ENCODE measurements around the gene PHF13.

PHF13 gene

DNA sequence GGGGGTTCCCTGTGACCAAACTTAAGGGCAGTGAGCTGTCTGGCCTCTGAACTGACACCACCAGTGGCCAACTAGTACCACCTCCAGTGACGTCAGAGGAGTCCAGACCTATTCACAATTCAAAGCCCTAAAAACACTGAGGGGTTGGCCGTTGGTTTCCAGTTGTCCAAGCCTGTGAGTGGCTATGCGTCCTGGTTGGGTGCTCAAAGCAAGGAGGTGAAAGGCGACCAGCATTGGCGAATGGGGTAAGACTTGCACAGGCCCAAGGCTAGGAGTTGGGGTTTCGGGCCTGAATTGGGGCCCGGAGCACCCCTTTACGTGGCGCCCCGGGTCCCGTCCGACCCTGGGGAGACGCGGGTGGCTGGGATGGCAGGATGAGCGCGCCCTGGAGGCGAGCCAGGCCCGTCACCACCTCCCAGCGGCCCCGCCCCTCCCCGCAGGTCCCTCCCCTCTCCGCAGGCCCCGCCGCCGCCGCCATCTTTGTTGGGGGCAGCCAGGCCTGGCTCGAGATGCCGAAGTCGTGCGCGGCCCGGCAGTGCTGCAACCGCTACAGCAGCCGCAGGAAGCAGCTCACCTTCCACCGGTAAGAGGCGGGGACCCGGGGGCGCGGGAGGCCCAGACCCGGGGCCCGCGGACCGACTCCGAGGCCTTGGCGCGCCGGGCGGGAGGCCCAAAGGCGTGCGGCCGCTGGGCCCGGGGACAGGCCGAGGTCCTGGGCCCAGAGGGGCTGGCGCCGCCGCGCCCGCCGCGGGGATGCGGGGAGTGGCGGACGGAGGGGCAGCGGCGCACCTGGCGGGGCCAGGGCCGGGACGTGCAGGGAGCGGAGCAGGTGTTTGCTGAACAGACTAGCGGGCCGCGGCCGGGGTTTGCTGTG, 11.4 kb downstream of the PHF13 start, which contains the start of gene THAP3:
TSS of gene THAP3 (plus strand) at position 159 of the 874 bp plus-strand sequence. CDS start at position 510, 351 bp downstream.
- Histone ChIP-seq H3K4me1 (peaks cover 0 to 52% (median 21%) of the 10 kb centered on the region in 4 donors), H3K27me3 (no peaks in the 10 kb centered on the region), H3K36me3 (peaks cover 35 to 58% (median 51%) of the 10 kb centered on the region in 3 donors), H3K9me3 (no peaks in the 10 kb centered on the region), H3K27ac (peak within 1 kb of the TSS; percentile 87 to 93), H3K4me3 (peak within 1 kb of the TSS; percentile 81 to 83)
- intact Hi-C loops (cut with DNase I; ENCODE audit: low total_unique reads), result no loop called here
- TF ChIP-seq, protein P1, sequence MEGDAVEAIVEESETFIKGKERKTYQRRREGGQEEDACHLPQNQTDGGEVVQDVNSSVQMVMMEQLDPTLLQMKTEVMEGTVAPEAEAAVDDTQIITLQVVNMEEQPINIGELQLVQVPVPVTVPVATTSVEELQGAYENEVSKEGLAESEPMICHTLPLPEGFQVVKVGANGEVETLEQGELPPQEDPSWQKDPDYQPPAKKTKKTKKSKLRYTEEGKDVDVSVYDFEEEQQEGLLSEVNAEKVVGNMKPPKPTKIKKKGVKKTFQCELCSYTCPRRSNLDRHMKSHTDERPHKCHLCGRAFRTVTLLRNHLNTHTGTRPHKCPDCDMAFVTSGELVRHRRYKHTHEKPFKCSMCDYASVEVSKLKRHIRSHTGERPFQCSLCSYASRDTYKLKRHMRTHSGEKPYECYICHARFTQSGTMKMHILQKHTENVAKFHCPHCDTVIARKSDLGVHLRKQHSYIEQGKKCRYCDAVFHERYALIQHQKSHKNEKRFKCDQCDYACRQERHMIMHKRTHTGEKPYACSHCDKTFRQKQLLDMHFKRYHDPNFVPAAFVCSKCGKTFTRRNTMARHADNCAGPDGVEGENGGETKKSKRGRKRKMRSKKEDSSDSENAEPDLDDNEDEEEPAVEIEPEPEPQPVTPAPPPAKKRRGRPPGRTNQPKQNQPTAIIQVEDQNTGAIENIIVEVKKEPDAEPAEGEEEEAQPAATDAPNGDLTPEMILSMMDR (IDR thresholded peaks at IDR 0.05), result no peak
- peak; percentile 76 to 92 for DNase-seq

GRCh38 chr1:6625584-6626149, 12.1 kb downstream of the PHF13 start:
- Histone ChIP-seq H3K27me3 (no peaks in the 10 kb centered on the region), H3K4me1 (peaks cover 0 to 52% (median 21%) of the 10 kb centered on the region in 4 donors), H3K9me3 (no peaks in the 10 kb centered on the region), H3K27ac (peak overlapping the region; percentile 87 to 93), H3K36me3 (peaks cover 27 to 58% (median 51%) of the 10 kb centered on the region in 3 donors), H3K4me3 (peak overlapping the region; percentile 81 to 83)
- DNase-seq, result peak in 1 of 2 donors; percentile 42
- intact Hi-C loops (cut with DNase I; ENCODE audit: low total_unique reads), result no loop called here
- TF ChIP-seq, protein P1 (IDR thresholded peaks at IDR 0.05), result no peak

- peaks cover 0 to 42% (median 21%) of the 10 kb centered on the region in 4 donors for H3K4me1 ChIP-seq
- no peaks in the 10 kb centered on the region for H3K27me3 ChIP-seq
- no peak overlapping the region for H3K27ac ChIP-seq
- no peak for DNase-seq
- H3K36me3 ChIP-seq, result peaks cover 20 to 58% (median 53%) of the 10 kb centered on the region in 3 donors
- TF ChIP-seq, protein P1 (IDR thresholded peaks at IDR 0.05), result no peak
- no peak overlapping the region for H3K4me3 ChIP-seq
- intact Hi-C loops (cut with DNase I; ENCODE audit: low total_unique reads), result no loop called here
- no peaks in the 10 kb centered on the region for H3K9me3 ChIP-seq
These were observed 13.5 kb downstream of the PHF13 start for GRCh38 chr1:6627031-6627430.

GRCh38 chr1:6627841-6628545, 14.5 kb downstream of the PHF13 start:
- H3K9me3 ChIP-seq, result no peaks in the 10 kb centered on the region
- TF ChIP-seq, protein P1 (IDR thresholded peaks at IDR 0.05), result no peak
- DNase-seq, result no peak
- H3K36me3 ChIP-seq, result peaks cover 28 to 60% (median 58%) of the 10 kb centered on the region in 3 donors
- H3K27me3 ChIP-seq, result no peaks in the 10 kb centered on the region
- H3K4me1 ChIP-seq, result peaks cover 0 to 38% (median 21%) of the 10 kb centered on the region in 4 donors
- H3K4me3 ChIP-seq, result no peak overlapping the region
- no peak overlapping the region for H3K27ac ChIP-seq
- intact Hi-C loops (cut with DNase I; ENCODE audit: low total_unique reads), result no loop called here

DNA sequence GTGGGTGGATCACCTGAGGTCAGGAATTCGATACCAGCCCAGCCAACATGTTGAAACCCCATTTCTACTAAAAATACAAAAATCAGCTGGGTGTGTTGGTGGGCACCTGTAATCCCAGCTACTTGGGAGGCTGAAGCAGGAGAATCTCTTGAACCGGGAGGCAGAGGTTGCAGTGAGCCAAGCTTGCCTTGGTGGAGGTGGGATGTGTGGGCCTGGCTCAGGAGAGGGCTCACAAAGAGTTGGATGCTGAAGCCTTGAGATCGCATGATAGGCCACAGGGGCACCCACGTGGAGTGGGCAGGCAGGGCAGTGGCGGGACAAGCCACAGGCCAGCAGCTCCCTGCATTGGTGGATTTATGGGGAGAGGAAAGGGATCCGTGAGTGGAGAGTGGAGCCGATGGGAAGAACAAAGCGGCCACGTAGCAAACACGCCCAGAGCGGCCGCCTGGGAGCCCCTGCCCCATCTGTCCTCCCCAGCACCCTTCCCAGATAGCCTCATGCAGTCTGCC, 15.5 kb downstream of the PHF13 start:
- no peak for DNase-seq
- H3K4me3 ChIP-seq, result no peak overlapping the region
- TF ChIP-seq, protein P1 (IDR thresholded peaks at IDR 0.05), result no peak
- peaks cover 39 to 70% (median 68%) of the 10 kb centered on the region in 3 donors for H3K36me3 ChIP-seq
- H3K27me3 ChIP-seq, result no peaks in the 10 kb centered on the region
- no peak overlapping the region for H3K27ac ChIP-seq
- intact Hi-C loops (cut with DNase I; ENCODE audit: low total_unique reads), result no loop called here
- peaks cover 0 to 34% (median 20%) of the 10 kb centered on the region in 4 donors for H3K4me1 ChIP-seq
- no peaks in the 10 kb centered on the region for H3K9me3 ChIP-seq

All from tibial artery (tissue), 4 donors.